ENCODE measurements around the gene BICC1.

The BICC1 gene

GRCh38 chr10:58647376-58648112 is 134.9 kb downstream of the BICC1 start:
- H3K23ac ChIP-seq (ENCODE audit: low read depth, low read length, poor library complexity) = no peak overlapping the region
- no peak overlapping the region for H3K4me3 ChIP-seq (ENCODE audit: low read length in 2 of 2)
- H2AFZ ChIP-seq (ENCODE audit: low read length) = no peak overlapping the region
- no peaks in the 10 kb centered on the region for H3K27me3 ChIP-seq (ENCODE audit: control insufficient read depth in 3 of 3, insufficient read depth in 3 of 3, low read depth in 1 of 3, low read length in 3 of 3)
- no peaks in the 10 kb centered on the region for H3K79me1 ChIP-seq (ENCODE audit: low read depth, low read length)
- H3K9me3 ChIP-seq (replicated peaks in 1 of 2; ENCODE audit: control insufficient read depth in 2 of 2, insufficient read depth in 1 of 2, low read depth in 1 of 2, low read length in 2 of 2) = no peaks in the 10 kb centered on the region
- H4K8ac ChIP-seq (ENCODE audit: low read depth, low read length) = no peak overlapping the region
- H2AK5ac ChIP-seq (ENCODE audit: low read depth, low read length) = no peak overlapping the region
- no peaks in the 10 kb centered on the region for H3K36me3 ChIP-seq (replicated peaks in 1 of 2; ENCODE audit: control insufficient read depth in 2 of 2, insufficient read depth in 2 of 2, low read length in 2 of 2)
- DNase-seq (ENCODE audit: low spot score) = no peak
- H2BK12ac ChIP-seq (ENCODE audit: low read length) = no peak overlapping the region
- H3K14ac ChIP-seq (ENCODE audit: low read length) = no peak overlapping the region
- H3K18ac ChIP-seq (ENCODE audit: low read length) = no peak overlapping the region
- WGBS, 2 donors (ENCODE audit: extremely low coverage in 2 of 2, insufficient read length in 2 of 2, insufficient replicate concordance in 1 of 2) = no CpG with 5 or more reads among the region's 4 CpGs
- no peak overlapping the region for H3K4me2 ChIP-seq (ENCODE audit: insufficient read depth, low read length, poor library complexity, severe bottlenecking)
- H3K4me1 ChIP-seq (ENCODE audit: control insufficient read depth in 2 of 2, insufficient read depth in 1 of 2, low read depth in 1 of 2, low read length in 2 of 2) = no peaks in the 10 kb centered on the region
- H4K91ac ChIP-seq (ENCODE audit: low read depth, low read length, poor library complexity) = no peak overlapping the region
- H2BK5ac ChIP-seq (ENCODE audit: low read length) = no peak overlapping the region
- no peak overlapping the region for H3K4ac ChIP-seq (ENCODE audit: low read length)
- H3K27ac ChIP-seq (replicated peaks; ENCODE audit: low read length) = no peak overlapping the region
- H2BK15ac ChIP-seq (ENCODE audit: low read length) = no peak overlapping the region
- H3K9ac ChIP-seq (ENCODE audit: low read depth, low read length, poor library complexity) = no peak overlapping the region
- H2BK120ac ChIP-seq (ENCODE audit: low read depth, low read length) = no peak overlapping the region

- H3K4me2 ChIP-seq (ENCODE audit: insufficient read depth, low read length, poor library complexity, severe bottlenecking) = no peak overlapping the region
- H3K9ac ChIP-seq (ENCODE audit: low read depth, low read length, poor library complexity) = no peak overlapping the region
- no peak overlapping the region for H3K4me3 ChIP-seq (ENCODE audit: low read length in 2 of 2)
- H4K91ac ChIP-seq (ENCODE audit: low read depth, low read length, poor library complexity) = no peak overlapping the region
- no peak overlapping the region for H2BK12ac ChIP-seq (ENCODE audit: low read length)
- WGBS, 2 donors (ENCODE audit: extremely low coverage in 2 of 2, insufficient read length in 2 of 2, insufficient replicate concordance in 1 of 2) = no CpG with 5 or more reads among the region's 3 CpGs
- no peak overlapping the region for H2AFZ ChIP-seq (ENCODE audit: low read length)
- no peaks in the 10 kb centered on the region for H3K79me1 ChIP-seq (ENCODE audit: low read depth, low read length)
- no peak overlapping the region for H2BK5ac ChIP-seq (ENCODE audit: low read length)
- DNase-seq (ENCODE audit: low spot score) = no peak
- no peak overlapping the region for H3K14ac ChIP-seq (ENCODE audit: low read length)
- H3K18ac ChIP-seq (ENCODE audit: low read length) = no peak overlapping the region
- no peak overlapping the region for H4K8ac ChIP-seq (ENCODE audit: low read depth, low read length)
- no peak overlapping the region for H2BK15ac ChIP-seq (ENCODE audit: low read length)
- no peak overlapping the region for H3K27ac ChIP-seq (replicated peaks; ENCODE audit: low read length)
- no peak overlapping the region for H3K23ac ChIP-seq (ENCODE audit: low read depth, low read length, poor library complexity)
- no peak overlapping the region for H2BK120ac ChIP-seq (ENCODE audit: low read depth, low read length)
- no peaks in the 10 kb centered on the region for H3K27me3 ChIP-seq (ENCODE audit: control insufficient read depth in 3 of 3, insufficient read depth in 3 of 3, low read depth in 1 of 3, low read length in 3 of 3)
- no peaks in the 10 kb centered on the region for H3K9me3 ChIP-seq (replicated peaks in 1 of 2; ENCODE audit: control insufficient read depth in 2 of 2, insufficient read depth in 1 of 2, low read depth in 1 of 2, low read length in 2 of 2)
- no peaks in the 10 kb centered on the region for H3K4me1 ChIP-seq (ENCODE audit: control insufficient read depth in 2 of 2, insufficient read depth in 1 of 2, low read depth in 1 of 2, low read length in 2 of 2)
- no peaks in the 10 kb centered on the region for H3K36me3 ChIP-seq (replicated peaks in 1 of 2; ENCODE audit: control insufficient read depth in 2 of 2, insufficient read depth in 2 of 2, low read length in 2 of 2)
- no peak overlapping the region for H2AK5ac ChIP-seq (ENCODE audit: low read depth, low read length)
- no peak overlapping the region for H3K4ac ChIP-seq (ENCODE audit: low read length)
These were observed 135.5 kb downstream of the BICC1 start for GRCh38 chr10:58648131-58648530.

- no peaks in the 10 kb centered on the region for H3K27me3 ChIP-seq (ENCODE audit: control insufficient read depth in 3 of 3, insufficient read depth in 3 of 3, low read depth in 1 of 3, low read length in 3 of 3)
- H3K4me2 ChIP-seq (ENCODE audit: insufficient read depth, low read length, poor library complexity, severe bottlenecking) = no peak overlapping the region
- no peak overlapping the region for H2BK12ac ChIP-seq (ENCODE audit: low read length)
- H2BK120ac ChIP-seq (ENCODE audit: low read depth, low read length) = no peak overlapping the region
- no peak overlapping the region for H3K9ac ChIP-seq (ENCODE audit: low read depth, low read length, poor library complexity)
- no peaks in the 10 kb centered on the region for H3K9me3 ChIP-seq (replicated peaks in 1 of 2; ENCODE audit: control insufficient read depth in 2 of 2, insufficient read depth in 1 of 2, low read depth in 1 of 2, low read length in 2 of 2)
- H3K23ac ChIP-seq (ENCODE audit: low read depth, low read length, poor library complexity) = no peak overlapping the region
- no peak overlapping the region for H3K4ac ChIP-seq (ENCODE audit: low read length)
- no peak overlapping the region for H4K8ac ChIP-seq (ENCODE audit: low read depth, low read length)
- H3K18ac ChIP-seq (ENCODE audit: low read length) = no peak overlapping the region
- no peaks in the 10 kb centered on the region for H3K36me3 ChIP-seq (replicated peaks in 1 of 2; ENCODE audit: control insufficient read depth in 2 of 2, insufficient read depth in 2 of 2, low read length in 2 of 2)
- no peak overlapping the region for H4K91ac ChIP-seq (ENCODE audit: low read depth, low read length, poor library complexity)
- no peak overlapping the region for H2AK5ac ChIP-seq (ENCODE audit: low read depth, low read length)
- H3K79me1 ChIP-seq (ENCODE audit: low read depth, low read length) = no peaks in the 10 kb centered on the region
- H3K27ac ChIP-seq (replicated peaks; ENCODE audit: low read length) = no peak overlapping the region
- WGBS, 2 donors (ENCODE audit: extremely low coverage in 2 of 2, insufficient read length in 2 of 2, insufficient replicate concordance in 1 of 2) = no CpG with 5 or more reads among the region's 5 CpGs
- DNase-seq (ENCODE audit: low spot score) = no peak
- no peaks in the 10 kb centered on the region for H3K4me1 ChIP-seq (ENCODE audit: control insufficient read depth in 2 of 2, insufficient read depth in 1 of 2, low read depth in 1 of 2, low read length in 2 of 2)
- no peak overlapping the region for H3K14ac ChIP-seq (ENCODE audit: low read length)
- no peak overlapping the region for H2BK15ac ChIP-seq (ENCODE audit: low read length)
- H3K4me3 ChIP-seq (ENCODE audit: low read length in 2 of 2) = no peak overlapping the region
- H2BK5ac ChIP-seq (ENCODE audit: low read length) = no peak overlapping the region
- H2AFZ ChIP-seq (ENCODE audit: low read length) = peak overlapping the region; percentile 35
These were observed 138.4 kb downstream of the BICC1 start for GRCh38 chr10:58651040-58651439.

DNA sequence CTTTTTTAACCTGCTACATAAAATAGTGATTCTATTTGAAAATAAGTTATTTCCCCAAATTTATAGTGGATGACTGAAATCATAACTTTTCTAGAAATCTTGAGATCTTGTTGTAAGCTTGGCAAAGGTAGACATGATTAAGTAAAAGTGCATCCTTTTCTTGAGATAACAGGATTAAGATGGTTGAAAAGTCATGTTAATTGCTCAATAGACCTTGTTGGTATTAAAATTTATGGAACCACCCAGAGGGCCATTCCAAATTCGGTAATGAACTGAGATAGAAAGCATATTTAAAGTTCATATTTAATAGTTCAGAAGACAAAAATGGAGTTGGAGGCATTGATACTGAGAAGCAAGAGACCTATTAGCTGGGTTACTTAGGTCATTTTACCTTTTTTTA is 139.1 kb downstream of the BICC1 start:
- H3K4me3 ChIP-seq (ENCODE audit: low read length in 2 of 2) = no peak overlapping the region
- no peaks in the 10 kb centered on the region for H3K36me3 ChIP-seq (replicated peaks in 1 of 2; ENCODE audit: control insufficient read depth in 2 of 2, insufficient read depth in 2 of 2, low read length in 2 of 2)
- no peak overlapping the region for H4K91ac ChIP-seq (ENCODE audit: low read depth, low read length, poor library complexity)
- no peaks in the 10 kb centered on the region for H3K27me3 ChIP-seq (ENCODE audit: control insufficient read depth in 3 of 3, insufficient read depth in 3 of 3, low read depth in 1 of 3, low read length in 3 of 3)
- H3K18ac ChIP-seq (ENCODE audit: low read length) = no peak overlapping the region
- H3K23ac ChIP-seq (ENCODE audit: low read depth, low read length, poor library complexity) = no peak overlapping the region
- no peak overlapping the region for H3K4me2 ChIP-seq (ENCODE audit: insufficient read depth, low read length, poor library complexity, severe bottlenecking)
- H2BK120ac ChIP-seq (ENCODE audit: low read depth, low read length) = no peak overlapping the region
- H2BK5ac ChIP-seq (ENCODE audit: low read length) = no peak overlapping the region
- no peak for DNase-seq (ENCODE audit: low spot score)
- no peak overlapping the region for H4K8ac ChIP-seq (ENCODE audit: low read depth, low read length)
- no peak overlapping the region for H3K14ac ChIP-seq (ENCODE audit: low read length)
- no peak overlapping the region for H3K9ac ChIP-seq (ENCODE audit: low read depth, low read length, poor library complexity)
- WGBS, 2 donors (ENCODE audit: extremely low coverage in 2 of 2, insufficient read length in 2 of 2, insufficient replicate concordance in 1 of 2) = no CpG with 5 or more reads among the region's 1 CpG
- no peak overlapping the region for H2AFZ ChIP-seq (ENCODE audit: low read length)
- no peak overlapping the region for H2AK5ac ChIP-seq (ENCODE audit: low read depth, low read length)
- H3K4ac ChIP-seq (ENCODE audit: low read length) = no peak overlapping the region
- H2BK15ac ChIP-seq (ENCODE audit: low read length) = no peak overlapping the region
- no peaks in the 10 kb centered on the region for H3K9me3 ChIP-seq (replicated peaks in 1 of 2; ENCODE audit: control insufficient read depth in 2 of 2, insufficient read depth in 1 of 2, low read depth in 1 of 2, low read length in 2 of 2)
- no peak overlapping the region for H3K27ac ChIP-seq (replicated peaks; ENCODE audit: low read length)
- H2BK12ac ChIP-seq (ENCODE audit: low read length) = no peak overlapping the region
- H3K4me1 ChIP-seq (ENCODE audit: control insufficient read depth in 2 of 2, insufficient read depth in 1 of 2, low read depth in 1 of 2, low read length in 2 of 2) = no peaks in the 10 kb centered on the region
- H3K79me1 ChIP-seq (ENCODE audit: low read depth, low read length) = no peaks in the 10 kb centered on the region
